RWPE1 (cell line): ENCODE measurements around the gene CNTN4.

ENCODE experiments used
- CTCF ChIA-PET: fragments of 350-600 bp; sonication (Branson Sonifier 250); formaldehyde crosslinking; extraction: SDS; loops from one replicate; lab custom pipeline; 2021; lab: Yijun Ruan, JAX
- POLR2A ChIA-PET: fragments of 400-600 bp; formaldehyde crosslinking; extraction: SDS; loops from one replicate; lab custom pipeline; 2020; ENCODE audit warnings: antibody characterized with exemption; ENCODE audit not compliant: low non-redundant PET; lab: Yijun Ruan, JAX
- DNase-seq: peaks from one replicate; pipeline ENCODE4 v3.0.0; 2012; ENCODE audit warnings: low spot score
- H3K27ac ChIP-seq: fragments of 450-650 bp; 2 replicates; pipeline ENCODE4 v1.5.1; 2017
- TF ChIP-seq, protein P1 (sequence below): fragments of 450-650 bp; conservative IDR thresholded peaks from 2 replicates; pipeline ENCODE4 v1.5.1; 2017; ENCODE audit warnings: low read depth, mild to moderate bottlenecking

The CNTN4 gene

DNA sequence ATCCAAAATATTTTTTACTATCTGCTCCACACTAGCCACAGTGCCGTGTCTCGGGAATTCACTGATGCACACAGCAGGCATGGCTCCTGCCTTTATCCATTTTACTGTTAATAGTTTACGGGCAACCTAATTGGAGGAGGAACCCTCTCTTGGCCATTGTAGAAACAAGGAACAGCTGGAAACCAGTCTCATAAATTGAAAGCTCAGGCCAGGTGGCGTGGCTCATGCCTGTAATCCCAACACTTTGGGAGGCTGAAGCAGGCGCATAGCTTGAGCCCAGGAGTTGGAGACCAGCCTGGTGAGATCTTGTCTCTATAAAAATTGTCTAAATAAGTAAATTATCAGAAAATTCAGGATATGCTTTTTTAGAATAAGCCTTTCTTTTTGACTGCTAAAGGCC lies 972.5 kb downstream of the CNTN4 start:
- POLR2A ChIA-PET: no interaction called here
- TF ChIP-seq, protein P1, sequence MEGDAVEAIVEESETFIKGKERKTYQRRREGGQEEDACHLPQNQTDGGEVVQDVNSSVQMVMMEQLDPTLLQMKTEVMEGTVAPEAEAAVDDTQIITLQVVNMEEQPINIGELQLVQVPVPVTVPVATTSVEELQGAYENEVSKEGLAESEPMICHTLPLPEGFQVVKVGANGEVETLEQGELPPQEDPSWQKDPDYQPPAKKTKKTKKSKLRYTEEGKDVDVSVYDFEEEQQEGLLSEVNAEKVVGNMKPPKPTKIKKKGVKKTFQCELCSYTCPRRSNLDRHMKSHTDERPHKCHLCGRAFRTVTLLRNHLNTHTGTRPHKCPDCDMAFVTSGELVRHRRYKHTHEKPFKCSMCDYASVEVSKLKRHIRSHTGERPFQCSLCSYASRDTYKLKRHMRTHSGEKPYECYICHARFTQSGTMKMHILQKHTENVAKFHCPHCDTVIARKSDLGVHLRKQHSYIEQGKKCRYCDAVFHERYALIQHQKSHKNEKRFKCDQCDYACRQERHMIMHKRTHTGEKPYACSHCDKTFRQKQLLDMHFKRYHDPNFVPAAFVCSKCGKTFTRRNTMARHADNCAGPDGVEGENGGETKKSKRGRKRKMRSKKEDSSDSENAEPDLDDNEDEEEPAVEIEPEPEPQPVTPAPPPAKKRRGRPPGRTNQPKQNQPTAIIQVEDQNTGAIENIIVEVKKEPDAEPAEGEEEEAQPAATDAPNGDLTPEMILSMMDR: no peak
- no peak for DNase-seq
- no peak overlapping the region for H3K27ac ChIP-seq
- CTCF ChIA-PET: no interaction called here

DNA sequence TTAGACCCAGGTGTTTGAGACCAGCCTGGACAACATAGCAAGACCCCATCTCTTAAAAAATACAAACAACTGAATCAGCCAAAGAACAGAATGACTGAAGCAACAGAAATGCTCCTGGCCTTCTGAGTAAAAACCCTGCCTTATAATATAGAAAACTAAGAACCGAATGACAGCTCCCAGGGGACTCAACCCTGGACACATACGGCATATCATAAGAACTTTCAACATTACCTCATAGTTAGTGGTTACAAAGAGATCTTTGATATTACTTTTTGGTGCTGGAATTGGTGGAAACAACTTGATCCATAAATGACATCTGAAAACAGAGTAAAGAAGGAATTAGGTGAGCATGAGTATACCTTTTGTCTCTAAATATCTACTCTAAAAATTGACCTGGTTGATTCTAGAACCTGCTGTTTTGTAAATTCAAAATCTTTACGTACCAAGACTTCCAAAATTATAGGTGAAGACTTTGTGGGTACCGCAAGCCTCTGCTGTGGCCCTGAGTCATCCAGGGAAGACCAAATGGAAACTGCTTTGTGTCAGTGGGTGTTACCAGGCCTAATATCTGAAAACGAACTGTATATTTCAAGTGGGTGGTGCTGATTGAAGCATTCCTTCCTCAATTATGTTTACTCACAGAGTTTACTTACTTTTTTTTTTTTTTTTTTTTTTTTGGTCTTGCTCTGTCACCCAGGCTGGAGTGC lies 976.0 kb downstream of the CNTN4 start:
- no peak overlapping the region for H3K27ac ChIP-seq
- DNase-seq: no peak
- ChIA-PET POLR2A (no interaction called here), CTCF (no interaction called here)
- TF ChIP-seq, protein P1: no peak

DNA sequence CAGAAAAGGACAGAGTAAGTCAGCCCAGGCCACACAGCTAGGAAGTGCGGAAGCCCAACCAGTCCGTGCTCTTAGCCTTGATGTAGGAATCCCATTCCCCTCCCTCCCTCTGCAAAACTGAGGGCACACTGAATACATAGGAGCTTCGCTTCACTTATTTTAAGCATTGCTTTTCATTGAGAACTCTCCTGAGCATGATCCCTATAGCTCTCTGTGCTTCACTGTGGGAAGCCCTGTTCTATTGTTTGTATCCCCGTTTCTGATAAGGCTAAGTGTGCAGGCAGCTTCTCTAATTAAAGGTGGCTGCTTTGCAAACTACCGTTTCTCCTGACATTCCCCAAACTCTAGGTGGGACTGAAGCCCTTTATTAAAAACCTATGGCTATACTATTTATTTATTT lies 981.6 kb downstream of the CNTN4 start:
- ChIA-PET CTCF (no interaction called here), POLR2A (no interaction called here)
- TF ChIP-seq, protein P1: no peak
- no peak overlapping the region for H3K27ac ChIP-seq
- no peak for DNase-seq

DNA sequence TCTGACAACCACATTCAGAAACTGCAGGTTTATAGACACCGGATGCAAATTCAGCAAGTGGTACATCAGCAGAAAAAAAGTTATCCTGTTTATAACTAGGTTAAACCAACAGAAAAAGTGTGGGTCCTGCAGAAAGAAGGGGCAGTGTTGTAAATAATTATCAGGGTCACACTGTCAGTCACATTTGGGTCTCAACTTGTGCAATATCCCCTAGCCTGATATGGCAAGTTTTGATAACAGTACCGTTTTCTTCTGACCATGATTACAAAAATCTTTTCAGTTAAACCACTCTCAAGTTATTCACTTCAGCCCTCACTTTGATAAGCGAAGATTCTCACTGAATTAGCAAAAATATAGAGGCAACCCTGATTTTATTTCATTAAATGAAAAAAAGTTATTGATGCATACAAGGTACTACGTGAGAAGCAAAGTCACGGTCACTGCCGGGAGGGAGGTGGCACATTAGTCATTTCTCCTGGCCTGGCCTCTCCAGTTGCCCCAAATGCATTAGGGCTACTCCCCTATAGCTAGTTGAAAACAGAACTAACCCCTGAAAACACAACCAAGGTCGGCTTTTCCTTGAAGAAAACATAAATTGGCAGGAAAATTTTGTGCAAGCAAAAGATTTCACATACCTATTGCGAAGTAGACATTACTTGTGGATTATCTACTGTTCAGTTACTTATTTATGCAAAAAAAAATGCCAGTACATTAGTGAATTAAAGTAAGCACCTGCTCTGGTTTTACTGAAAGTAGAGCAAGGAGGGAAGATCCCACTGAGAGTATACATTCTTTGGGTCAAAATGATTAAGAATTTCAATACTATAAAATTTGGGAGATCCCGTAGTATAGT lies 982.9 kb downstream of the CNTN4 start:
- H3K27ac ChIP-seq: no peak overlapping the region
- ChIA-PET POLR2A (no interaction called here), CTCF (no interaction called here)
- DNase-seq: no peak
- TF ChIP-seq, protein P1: no peak

DNA sequence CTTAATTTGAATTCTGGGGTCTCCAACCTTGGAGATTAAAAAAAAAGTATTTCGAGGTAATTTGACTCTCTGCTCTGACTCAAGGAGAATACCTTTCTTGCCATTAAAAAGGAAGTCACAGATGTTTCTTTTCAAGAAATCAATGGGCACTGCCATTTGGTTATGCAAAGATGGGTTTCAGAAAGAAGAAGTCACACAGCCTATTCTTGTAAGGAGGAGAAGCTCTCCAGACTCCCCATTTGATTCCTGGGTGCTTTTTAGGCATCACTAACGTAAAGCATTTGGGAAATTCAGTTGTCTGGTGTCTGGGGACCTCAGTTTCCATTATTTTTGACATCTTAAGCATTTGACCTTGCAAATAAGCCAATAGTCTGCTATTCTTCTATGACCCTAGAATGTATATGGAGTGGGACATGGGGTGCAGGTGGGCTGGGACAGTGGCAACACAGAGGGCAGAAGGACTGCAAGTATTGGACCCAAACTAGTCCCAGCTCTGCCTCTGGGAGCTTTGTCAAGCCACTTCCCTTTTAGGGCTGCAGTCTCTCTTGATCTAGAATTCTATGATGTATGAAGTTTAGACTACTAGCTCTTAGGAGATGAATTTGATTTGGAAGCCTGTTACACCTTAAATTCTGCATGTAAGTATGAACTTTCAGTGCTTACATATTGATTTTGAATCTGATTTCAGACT lies 983.7 kb downstream of the CNTN4 start:
- ChIA-PET POLR2A (no interaction called here), CTCF (no interaction called here)
- no peak for DNase-seq
- no peak overlapping the region for H3K27ac ChIP-seq
- TF ChIP-seq, protein P1: no peak

DNA sequence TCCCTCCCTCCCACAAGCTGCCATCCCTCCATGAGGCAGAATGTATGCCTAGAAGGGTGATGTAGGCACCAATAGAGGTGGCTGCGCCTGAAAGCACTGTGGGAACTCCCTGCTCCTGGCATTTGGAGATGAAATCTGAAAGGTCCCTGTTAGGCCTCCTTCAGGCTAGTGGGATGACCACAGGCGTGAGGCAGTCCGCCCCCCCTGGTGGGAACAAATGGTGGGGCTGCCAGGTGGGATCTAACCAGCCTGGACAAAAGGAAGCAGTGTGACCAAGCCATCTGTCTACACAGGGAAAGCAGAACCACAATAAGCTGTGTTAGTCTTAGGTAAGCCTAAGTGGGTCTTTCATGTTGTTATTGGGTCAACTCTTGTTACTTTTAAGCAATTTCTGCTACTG lies 986.2 kb downstream of the CNTN4 start:
- ChIA-PET POLR2A (no interaction called here), CTCF (no interaction called here)
- TF ChIP-seq, protein P1: no peak
- DNase-seq: no peak
- H3K27ac ChIP-seq: no peak overlapping the region
